GM21526 (cell line): ENCODE results near the gene METTL16.

Experiments
- ATAC-seq: cut with Tn5 transposase; IDR thresholded peaks from one replicate; pipeline ENCODE4 v1.9.1; 2021; ENCODE audit warnings: moderate library complexity; ENCODE audit not compliant: unreplicated experiment, low FRiP score

METTL16 gene

GRCh38 chr17:2369039-2369438, 142.6 kb downstream of the METTL16 start:
- no peak for ATAC-seq

GRCh38 chr17:2368359-2368758, 143.3 kb downstream of the METTL16 start:
- ATAC-seq, result no peak

- no peak for ATAC-seq
Observed at GRCh38 chr17:2366747-2367494, 144.8 kb downstream of the METTL16 start.
